H9 (cell line): ENCODE measurements around the gene RNLS. TPM values are rescaled to one million over a fixed set of nuclear protein-coding genes. Genes with fewer than 3 reads are reported as not detected.

Experiments
- DNase-seq: peaks from one replicate; pipeline ENCODE4 v3.0.0-alpha.2; 2017
- H2AFZ ChIP-seq: one replicate; pipeline ENCODE4 v1.6.1; 2013; ENCODE audit warnings: mild to moderate bottlenecking, low read length, control low read depth, moderate library complexity
- H2AK5ac ChIP-seq: 2 replicates; pipeline ENCODE4 v1.6.1; 2013; ENCODE audit warnings: low read length, control low read depth, mixed read lengths; ENCODE audit not compliant: insufficient read length
- H2BK120ac ChIP-seq: one replicate; pipeline ENCODE4 v1.6.1; 2013; ENCODE audit warnings: low read depth, mild to moderate bottlenecking, low read length, control low read depth, inconsistent platforms; ENCODE audit not compliant: poor library complexity, severe bottlenecking
- H2BK12ac ChIP-seq: 2 replicates; pipeline ENCODE4 v1.6.1; 2013; ENCODE audit warnings: low read length, control low read depth, mixed read lengths, low read depth; ENCODE audit not compliant: insufficient read length
- H2BK15ac ChIP-seq: 2 replicates; pipeline ENCODE4 v1.6.1; 2013; ENCODE audit warnings: low read depth, low read length, control low read depth
- H2BK20ac ChIP-seq: one replicate; pipeline ENCODE4 v1.6.1; 2013; ENCODE audit warnings: low read depth, mild to moderate bottlenecking, low read length, control low read depth, inconsistent platforms; ENCODE audit not compliant: poor library complexity, severe bottlenecking
- H2BK5ac ChIP-seq: 2 replicates; pipeline ENCODE4 v1.6.1; 2013; ENCODE audit warnings: low read length, control low read depth, mixed read lengths; ENCODE audit not compliant: insufficient read length
- H3K14ac ChIP-seq: 2 replicates; pipeline ENCODE4 v1.6.1; 2013; ENCODE audit warnings: low read length, control low read depth; ENCODE audit not compliant: insufficient read depth
- H3K18ac ChIP-seq: 2 replicates; pipeline ENCODE4 v1.6.1; 2013; ENCODE audit warnings: low read depth, mild to moderate bottlenecking, mixed read lengths, low read length, control low read depth; ENCODE audit not compliant: insufficient read length
- H3K23ac ChIP-seq: 2 replicates; pipeline ENCODE4 v1.6.1; 2013; ENCODE audit warnings: low read length, control low read depth, mixed read lengths, low read depth; ENCODE audit not compliant: insufficient read length
- H3K23me2 ChIP-seq: 2 replicates; pipeline ENCODE4 v1.6.1; 2013; ENCODE audit warnings: low read depth, mild to moderate bottlenecking, mixed read lengths, low read length, control low read depth; ENCODE audit not compliant: insufficient read length, poor library complexity, severe bottlenecking
- H3K27ac ChIP-seq: 2 replicates; pipeline ENCODE4 v1.5.1; 2013; ENCODE audit warnings: low read length, control low read depth, mixed read lengths, low read depth; ENCODE audit not compliant: insufficient read length
- H3K27me3 ChIP-seq: 2 replicates; pipeline ENCODE4 v1.6.1; 2013; ENCODE audit warnings: low read length, control low read depth, inconsistent platforms; ENCODE audit not compliant: insufficient read depth
- H3K4ac ChIP-seq: 2 replicates; pipeline ENCODE4 v1.6.1; 2013; ENCODE audit warnings: low read depth, mild to moderate bottlenecking, control low read depth, inconsistent platforms, low read length, moderate library complexity
- H3K4me1 ChIP-seq: 2 replicates; pipeline ENCODE4 v1.6.1; 2013; ENCODE audit warnings: low read length, control low read depth, inconsistent platforms; ENCODE audit not compliant: insufficient read depth
- H3K4me2 ChIP-seq: 2 replicates; pipeline ENCODE4 v1.6.1; 2013; ENCODE audit warnings: low read length, control low read depth, mixed read lengths; ENCODE audit not compliant: insufficient read length, insufficient read depth
- H3K56ac ChIP-seq: 2 replicates; pipeline ENCODE4 v1.6.1; 2013; ENCODE audit warnings: low read depth, mild to moderate bottlenecking, mixed read lengths, low read length, control low read depth; ENCODE audit not compliant: insufficient read length
- H3K79me1 ChIP-seq: 2 replicates; pipeline ENCODE4 v1.6.1; 2013; ENCODE audit warnings: low read depth, mild to moderate bottlenecking, moderate library complexity, low read length, control low read depth, inconsistent platforms; ENCODE audit not compliant: insufficient read depth, poor library complexity, severe bottlenecking
- H3K79me2 ChIP-seq: 2 replicates; pipeline ENCODE4 v1.6.1; 2013; ENCODE audit warnings: low read length, control low read depth, inconsistent platforms; ENCODE audit not compliant: insufficient read depth
- H3K9ac ChIP-seq: 2 replicates; pipeline ENCODE4 v1.6.1; 2013; ENCODE audit warnings: low read length, control low read depth, mixed read lengths; ENCODE audit not compliant: insufficient read length; ENCODE audit errors: extremely low read depth
- H3K9me3 ChIP-seq: one replicate; pipeline ENCODE4 v1.6.1; 2013; ENCODE audit warnings: low read depth, low read length, inconsistent platforms; ENCODE audit not compliant: control insufficient read depth
- H3T11ph ChIP-seq: one replicate; pipeline ENCODE4 v1.6.1; 2013; ENCODE audit warnings: mild to moderate bottlenecking, low read length, control low read depth, inconsistent platforms
- H4K20me1 ChIP-seq: one replicate; pipeline ENCODE4 v1.6.1; 2013; ENCODE audit not compliant: control insufficient read depth, insufficient read length, insufficient read depth
- H4K5ac ChIP-seq: 2 replicates; pipeline ENCODE4 v1.6.1; 2013; ENCODE audit warnings: low read depth, mild to moderate bottlenecking, mixed read lengths, low read length, control low read depth; ENCODE audit not compliant: insufficient read length
- H4K8ac ChIP-seq: replicated peaks from 2 replicates; pipeline ENCODE4 v1.6.1; 2013; ENCODE audit warnings: low read length, control low read depth, mixed read lengths, low read depth; ENCODE audit not compliant: insufficient read length
- H4K91ac ChIP-seq: 2 replicates; pipeline ENCODE4 v1.6.1; 2013; ENCODE audit warnings: low read depth, mild to moderate bottlenecking, moderate library complexity, mixed read lengths, low read length, control low read depth; ENCODE audit not compliant: insufficient read length
- H3K27ac Mint-ChIP-seq, 3 experiments: 2 replicates in 2 of 3; 3 replicates in 1 of 3; pipeline ENCODE4 v1.8.0; 2020 to 2021; ENCODE audit warnings: mixed read lengths in 3 of 3, mild to moderate bottlenecking in 1 of 3, moderate library complexity in 1 of 3
- H3K27me3 Mint-ChIP-seq: 2 replicates; pipeline ENCODE4 v1.8.0; 2021; ENCODE audit warnings: low read depth, mild to moderate bottlenecking, moderate library complexity, mixed read lengths
- H3K36me3 Mint-ChIP-seq, 3 experiments: 2 replicates in 2 of 3; 3 replicates in 1 of 3; pipeline ENCODE4 v1.8.0; 2020 to 2021; ENCODE audit warnings: low read depth in 3 of 3, mixed read lengths in 3 of 3; ENCODE audit not compliant: insufficient read depth in 1 of 3
- H3K4me1 Mint-ChIP-seq, 2 experiments: 2 replicates each; pipeline ENCODE4 v1.8.0; 2020; ENCODE audit warnings: mixed read lengths in 2 of 2
- H3K4me3 Mint-ChIP-seq, 2 experiments: 2 replicates in 1 of 2; 3 replicates in 1 of 2; pipeline ENCODE4 v1.8.0; 2020 to 2021; ENCODE audit warnings: mild to moderate bottlenecking in 2 of 2, mixed read lengths in 2 of 2, moderate library complexity in 1 of 2
- H3K9me3 Mint-ChIP-seq, 2 experiments: 2 replicates in 1 of 2; 3 replicates in 1 of 2; pipeline ENCODE4 v1.8.0; 2020; ENCODE audit warnings: mild to moderate bottlenecking in 2 of 2, mixed read lengths in 2 of 2, moderate library complexity in 1 of 2
- WGBS: extraction: QIAGEN DNeasy Blood & Tissue Kit; methylation state at CpG from one replicate; pipeline ENCODE4 v1.1.7; 2013; ENCODE audit warnings: missing lambda C conversion rate, low lambda C conversion rate, mixed read lengths; ENCODE audit not compliant: insufficient read length; ENCODE audit errors: extremely low coverage; 5-methylcytosine and 5-hydroxymethylcytosine counted together
- total RNA-seq: library from RNA; stranded (reverse); gene quantifications from 2 replicates; pipeline ENCODE4 v1.2.1, GENCODE V29; 2021
- TF ChIP-seq, protein P1 (sequence below): fragments of 200-600 bp; sonication (generic); conservative IDR thresholded peaks from 3 replicates; pipeline ENCODE4 v1.8.0; 2021; ENCODE audit warnings: antibody characterized with exemption, mild to moderate bottlenecking

The RNLS gene
- total RNA-seq, 1 experiment from 2014 or later: 7.5 TPM

DNA sequence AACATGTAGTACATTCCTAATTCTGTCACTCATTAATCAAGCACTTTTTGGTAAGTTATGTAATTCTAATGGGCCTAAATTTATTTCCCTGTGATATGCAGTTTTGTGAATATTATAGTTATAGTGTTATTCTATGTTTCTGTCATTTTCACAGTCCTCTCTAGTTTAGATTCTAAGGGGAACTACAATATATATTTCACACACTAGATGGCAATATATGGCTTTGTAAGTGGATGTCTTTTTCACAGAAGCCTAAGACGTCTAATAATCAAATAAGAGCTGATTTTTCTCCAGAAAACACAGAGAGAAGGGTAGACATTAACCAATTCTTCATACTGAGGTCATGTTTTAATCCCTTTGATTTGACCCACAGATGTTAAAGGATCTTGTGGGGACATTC, 18.0 kb downstream of the RNLS start:
- Histone ChIP-seq H4K5ac (no peak overlapping the region), H4K20me1 (no peaks in the 10 kb centered on the region), H3K23me2 (no peaks in the 10 kb centered on the region), H2BK5ac (no peak overlapping the region), H3T11ph (no peak overlapping the region), H3K14ac (no peak overlapping the region), H3K18ac (no peak overlapping the region), H3K23ac (no peak overlapping the region), H3K79me2 (no peaks in the 10 kb centered on the region), H4K91ac (no peak overlapping the region), H2BK20ac (no peak overlapping the region), H2BK120ac (no peak overlapping the region), H3K27ac (no peak overlapping the region), H3K79me1 (no peaks in the 10 kb centered on the region), H3K9me3 (no peaks in the 10 kb centered on the region), H4K8ac (no peak overlapping the region), H3K4ac (no peak overlapping the region), H2AFZ (no peak overlapping the region), H3K27me3 (no peaks in the 10 kb centered on the region; the same call in 1 of the 2 replicates), H2AK5ac (no peak overlapping the region), H2BK15ac (no peak overlapping the region), H3K4me2 (no peak overlapping the region), H3K56ac (no peak overlapping the region), H3K9ac (no peak overlapping the region), H2BK12ac (no peak overlapping the region), H3K4me1 (no peaks in the 10 kb centered on the region)
- no CpG with 5 or more reads among the region's 1 CpG for WGBS
- peaks cover 2 to 3% of the 10 kb centered on the region in 2 experiments; a peak in 2 of 5 replicates for H3K9me3 Mint-ChIP-seq
- H3K36me3 Mint-ChIP-seq: no peaks in the 10 kb centered on the region
- no peak for DNase-seq
- H3K27me3 Mint-ChIP-seq: no peaks in the 10 kb centered on the region
- H3K4me3 Mint-ChIP-seq: no peak overlapping the region
- H3K27ac Mint-ChIP-seq: no peak overlapping the region
- no peaks in the 10 kb centered on the region for H3K4me1 Mint-ChIP-seq
- TF ChIP-seq, protein P1, sequence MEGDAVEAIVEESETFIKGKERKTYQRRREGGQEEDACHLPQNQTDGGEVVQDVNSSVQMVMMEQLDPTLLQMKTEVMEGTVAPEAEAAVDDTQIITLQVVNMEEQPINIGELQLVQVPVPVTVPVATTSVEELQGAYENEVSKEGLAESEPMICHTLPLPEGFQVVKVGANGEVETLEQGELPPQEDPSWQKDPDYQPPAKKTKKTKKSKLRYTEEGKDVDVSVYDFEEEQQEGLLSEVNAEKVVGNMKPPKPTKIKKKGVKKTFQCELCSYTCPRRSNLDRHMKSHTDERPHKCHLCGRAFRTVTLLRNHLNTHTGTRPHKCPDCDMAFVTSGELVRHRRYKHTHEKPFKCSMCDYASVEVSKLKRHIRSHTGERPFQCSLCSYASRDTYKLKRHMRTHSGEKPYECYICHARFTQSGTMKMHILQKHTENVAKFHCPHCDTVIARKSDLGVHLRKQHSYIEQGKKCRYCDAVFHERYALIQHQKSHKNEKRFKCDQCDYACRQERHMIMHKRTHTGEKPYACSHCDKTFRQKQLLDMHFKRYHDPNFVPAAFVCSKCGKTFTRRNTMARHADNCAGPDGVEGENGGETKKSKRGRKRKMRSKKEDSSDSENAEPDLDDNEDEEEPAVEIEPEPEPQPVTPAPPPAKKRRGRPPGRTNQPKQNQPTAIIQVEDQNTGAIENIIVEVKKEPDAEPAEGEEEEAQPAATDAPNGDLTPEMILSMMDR: peak; percentile 43; the same call in 2 of the 3 replicates
